SK-N-SH treated with all-trans-retinoic acid at 6 μM for 48 hours (cell line): ENCODE measurements around the gene LRRC14B.

Experiments used
- ATAC-seq: fragments of 200-7000 bp; cut with Tn5 transposase; 3 replicates; pipeline ENCODE4 v1.9.1; 2020; ENCODE audit warnings: mild to moderate bottlenecking, moderate library complexity
- ARNTL ChIP-seq: fragments of 450-650 bp; formaldehyde crosslinking; IDR thresholded peaks from 2 replicates; pipeline ENCODE4 v1.5.0; 2020; ENCODE audit warnings: low read depth, mild to moderate bottlenecking, moderate library complexity, borderline replicate concordance
- BACH2 ChIP-seq: fragments of 250-450 bp; sonication (Bioruptor Pico); IDR thresholded peaks from 2 replicates; pipeline ENCODE4 v1.9.0; 2021; ENCODE audit warnings: mild to moderate bottlenecking, borderline replicate concordance
- CSDC2 ChIP-seq: fragments of 250-450 bp; sonication (Bioruptor Pico); IDR thresholded peaks from 2 replicates; pipeline ENCODE4 v1.5.0; 2020; ENCODE audit warnings: mild to moderate bottlenecking, moderate library complexity
- GLIS3 ChIP-seq: fragments of 250-450 bp; sonication (Bioruptor Pico); IDR thresholded peaks from 2 replicates; pipeline ENCODE4 v1.5.0; 2020; ENCODE audit warnings: mild to moderate bottlenecking, moderate library complexity
- ISL1 ChIP-seq: fragments of 250-450 bp; sonication (Bioruptor Pico); IDR thresholded peaks from 2 replicates; pipeline ENCODE4 v2.1.2; 2022; ENCODE audit warnings: mild to moderate bottlenecking, moderate library complexity
- PPARA ChIP-seq: fragments of 250-450 bp; sonication (Bioruptor Pico); IDR thresholded peaks from 2 replicates; pipeline ENCODE4 v1.5.0; 2020; ENCODE audit warnings: mild to moderate bottlenecking, borderline replicate concordance
- RARB ChIP-seq: fragments of 250-450 bp; sonication (Bioruptor Pico); IDR thresholded peaks from 2 replicates; pipeline ENCODE4 v1.8.0; 2021; ENCODE audit warnings: mild to moderate bottlenecking, moderate library complexity
- SNAI2 ChIP-seq: fragments of 250-450 bp; sonication (Bioruptor Pico); IDR thresholded peaks from 2 replicates; pipeline ENCODE4 v1.5.0; 2020; ENCODE audit warnings: mild to moderate bottlenecking, moderate library complexity
- TCF4 ChIP-seq: fragments of 250-450 bp; sonication (Bioruptor Pico); IDR thresholded peaks from 2 replicates; pipeline ENCODE4 v1.8.0; 2021; ENCODE audit warnings: mild to moderate bottlenecking, moderate library complexity, borderline replicate concordance
- TOX ChIP-seq: fragments of 250-450 bp; sonication (Bioruptor Pico); IDR thresholded peaks from 2 replicates; pipeline ENCODE4 v1.8.0; 2021; ENCODE audit warnings: mild to moderate bottlenecking, moderate library complexity, borderline replicate concordance
- ZC3H10 ChIP-seq: fragments of 250-450 bp; sonication (Bioruptor Pico); IDR thresholded peaks from 2 replicates; pipeline ENCODE4 v1.5.1; 2021; ENCODE audit warnings: mild to moderate bottlenecking, moderate library complexity
- ZFP3 ChIP-seq: fragments of 250-450 bp; sonication (Bioruptor Pico); IDR thresholded peaks from 2 replicates; pipeline ENCODE4 v1.5.0; 2020; ENCODE audit warnings: mild to moderate bottlenecking, moderate library complexity
- ZFP30 ChIP-seq: fragments of 450-650 bp; formaldehyde crosslinking; IDR thresholded peaks from 2 replicates; pipeline ENCODE4 v1.5.0; 2022; ENCODE audit warnings: mild to moderate bottlenecking, moderate library complexity
- ZNF565 ChIP-seq: fragments of 450-650 bp; formaldehyde crosslinking; conservative IDR thresholded peaks from 2 replicates; pipeline ENCODE4 v1.5.0; 2020; ENCODE audit warnings: low read depth, mild to moderate bottlenecking, moderate library complexity
- ZNF70 ChIP-seq: fragments of 450-650 bp; formaldehyde crosslinking; IDR thresholded peaks from 2 replicates; pipeline ENCODE4 v1.5.0; 2020; ENCODE audit warnings: mild to moderate bottlenecking, moderate library complexity
- ZNF8 ChIP-seq: fragments of 450-650 bp; formaldehyde crosslinking; IDR thresholded peaks from 2 replicates; pipeline ENCODE4 v1.5.0; 2020; ENCODE audit warnings: mild to moderate bottlenecking, moderate library complexity
- TF ChIP-seq, protein P1 (sequence below): fragments of 250-450 bp; sonication (Bioruptor Pico); IDR thresholded peaks from 2 replicates; pipeline ENCODE4 v1.8.0; 2020; ENCODE audit warnings: mild to moderate bottlenecking, moderate library complexity, borderline replicate concordance
- TF ChIP-seq, protein P2 (sequence below): fragments of 250-450 bp; sonication (Bioruptor Pico); IDR thresholded peaks from 2 replicates; pipeline ENCODE4 v1.8.0; 2021; ENCODE audit warnings: low read depth, mild to moderate bottlenecking, moderate library complexity, borderline replicate concordance
- TF ChIP-seq, protein P3 (sequence below): fragments of 250-450 bp; sonication (Bioruptor Pico); IDR thresholded peaks from 2 replicates; pipeline ENCODE4 v1.5.0; 2020; ENCODE audit warnings: mild to moderate bottlenecking, moderate library complexity
- TF ChIP-seq, protein P4 (sequence below): fragments of 250-450 bp; sonication (Bioruptor Pico); IDR thresholded peaks from 2 replicates; pipeline ENCODE4 v1.5.1; 2020; ENCODE audit warnings: low read depth, mild to moderate bottlenecking, moderate library complexity

The LRRC14B gene

DNA sequence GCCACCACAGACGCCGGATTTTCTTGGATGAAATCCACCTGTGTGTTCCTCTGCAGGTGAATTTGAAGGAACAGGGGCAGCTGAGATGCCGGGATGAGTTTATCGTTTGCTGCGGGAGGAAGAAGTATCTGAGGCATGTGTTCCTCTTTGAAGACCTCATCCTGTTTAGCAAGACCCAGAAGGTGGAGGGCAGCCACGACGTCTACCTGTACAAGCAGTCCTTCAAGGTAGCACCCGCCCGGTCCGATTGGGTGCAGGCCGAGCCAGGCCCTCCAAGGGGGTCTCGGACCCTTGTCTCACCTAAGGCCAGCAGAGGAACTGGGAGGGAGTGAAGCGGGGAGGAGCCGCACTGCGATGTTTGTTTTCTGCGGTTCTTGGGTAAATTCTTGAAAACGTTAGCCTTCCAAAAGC is 18.4 kb upstream of the LRRC14B start (continued):
- TF ChIP-seq, protein P1, sequence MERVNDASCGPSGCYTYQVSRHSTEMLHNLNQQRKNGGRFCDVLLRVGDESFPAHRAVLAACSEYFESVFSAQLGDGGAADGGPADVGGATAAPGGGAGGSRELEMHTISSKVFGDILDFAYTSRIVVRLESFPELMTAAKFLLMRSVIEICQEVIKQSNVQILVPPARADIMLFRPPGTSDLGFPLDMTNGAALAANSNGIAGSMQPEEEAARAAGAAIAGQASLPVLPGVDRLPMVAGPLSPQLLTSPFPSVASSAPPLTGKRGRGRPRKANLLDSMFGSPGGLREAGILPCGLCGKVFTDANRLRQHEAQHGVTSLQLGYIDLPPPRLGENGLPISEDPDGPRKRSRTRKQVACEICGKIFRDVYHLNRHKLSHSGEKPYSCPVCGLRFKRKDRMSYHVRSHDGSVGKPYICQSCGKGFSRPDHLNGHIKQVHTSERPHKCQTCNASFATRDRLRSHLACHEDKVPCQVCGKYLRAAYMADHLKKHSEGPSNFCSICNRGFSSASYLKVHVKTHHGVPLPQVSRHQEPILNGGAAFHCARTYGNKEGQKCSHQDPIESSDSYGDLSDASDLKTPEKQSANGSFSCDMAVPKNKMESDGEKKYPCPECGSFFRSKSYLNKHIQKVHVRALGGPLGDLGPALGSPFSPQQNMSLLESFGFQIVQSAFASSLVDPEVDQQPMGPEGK (CRISPR knock-in tag), result no peak
- TF ChIP-seq ZNF565 (CRISPR knock-in tag) (no peak), ARNTL (CRISPR knock-in tag) (no peak)

DNA sequence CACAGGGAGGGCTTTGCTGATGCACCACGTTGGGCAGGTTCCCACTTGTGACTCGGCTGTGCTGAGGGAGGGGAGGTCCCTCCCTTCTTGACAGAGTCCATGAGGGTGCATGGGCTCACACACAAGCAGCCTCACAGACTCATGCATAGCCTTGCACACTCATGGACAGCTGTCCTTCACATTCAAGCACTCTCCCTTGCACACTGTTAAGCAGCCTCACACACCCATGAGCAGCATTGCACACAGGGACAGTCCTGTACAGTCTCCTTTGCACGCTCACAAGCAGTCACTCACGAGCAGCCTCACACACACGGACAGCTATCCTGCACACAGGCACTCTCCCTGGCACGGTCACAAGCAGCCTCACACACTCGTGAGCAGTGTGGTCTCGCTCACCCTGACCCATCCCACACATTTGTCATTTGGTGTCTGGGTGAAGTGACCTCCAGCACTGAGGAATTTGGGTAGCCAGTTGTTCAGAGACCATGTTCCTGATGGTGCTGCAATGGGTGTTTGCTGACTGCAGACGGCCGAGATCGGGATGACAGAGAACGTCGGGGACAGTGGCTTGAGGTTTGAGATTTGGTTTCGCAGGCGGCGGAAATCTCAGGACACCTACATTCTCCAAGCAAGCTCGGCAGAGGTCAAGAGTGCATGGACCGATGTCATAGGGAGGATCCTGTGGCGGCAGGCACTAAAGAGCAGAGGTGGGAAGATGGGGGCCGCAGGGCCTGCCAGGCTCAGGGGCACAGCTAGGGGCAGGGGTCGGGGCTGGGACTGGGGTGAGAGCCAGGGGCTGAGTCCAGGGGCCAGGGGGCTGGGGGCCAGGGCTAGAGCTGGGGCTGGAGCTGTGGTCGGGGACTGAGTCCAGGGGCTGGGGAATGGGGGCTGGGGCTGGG is 17.7 kb upstream of the LRRC14B start:
- no peak; the same call in 2 of the 3 replicates for ATAC-seq

DNA sequence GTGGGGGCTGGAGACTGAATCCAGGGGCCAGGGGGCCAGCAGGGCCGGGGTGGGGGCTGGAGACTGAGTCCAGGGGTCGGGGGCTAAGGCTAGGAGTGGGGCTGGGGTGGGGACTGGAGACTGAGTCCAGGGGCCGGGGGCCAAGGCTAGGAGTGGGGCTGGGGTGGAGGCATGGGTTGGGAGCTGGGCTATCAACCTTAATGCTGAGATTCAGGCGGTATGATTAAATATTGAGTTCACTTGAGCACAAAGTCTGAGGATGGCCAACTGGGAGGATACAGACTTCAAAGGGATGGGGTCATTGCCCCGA is 17.0 kb upstream of the LRRC14B start:
- no peak for ATAC-seq

More for the DNA sequence above, 17.7 kb upstream of the LRRC14B start:
- TF ChIP-seq, protein P2, sequence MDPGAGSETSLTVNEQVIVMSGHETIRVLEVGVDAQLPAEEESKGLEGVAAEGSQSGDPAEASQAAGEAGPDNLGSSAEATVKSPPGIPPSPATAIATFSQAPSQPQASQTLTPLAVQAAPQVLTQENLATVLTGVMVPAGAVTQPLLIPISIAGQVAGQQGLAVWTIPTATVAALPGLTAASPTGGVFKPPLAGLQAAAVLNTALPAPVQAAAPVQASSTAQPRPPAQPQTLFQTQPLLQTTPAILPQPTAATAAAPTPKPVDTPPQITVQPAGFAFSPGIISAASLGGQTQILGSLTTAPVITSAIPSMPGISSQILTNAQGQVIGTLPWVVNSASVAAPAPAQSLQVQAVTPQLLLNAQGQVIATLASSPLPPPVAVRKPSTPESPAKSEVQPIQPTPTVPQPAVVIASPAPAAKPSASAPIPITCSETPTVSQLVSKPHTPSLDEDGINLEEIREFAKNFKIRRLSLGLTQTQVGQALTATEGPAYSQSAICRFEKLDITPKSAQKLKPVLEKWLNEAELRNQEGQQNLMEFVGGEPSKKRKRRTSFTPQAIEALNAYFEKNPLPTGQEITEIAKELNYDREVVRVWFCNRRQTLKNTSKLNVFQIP (CRISPR knock-in tag), result no peak
- TF ChIP-seq RARB (no peak), TCF4 (CRISPR knock-in tag) (no peak), GLIS3 (CRISPR knock-in tag) (no peak), ARNTL (CRISPR knock-in tag) (no peak)
- TF ChIP-seq, protein P1 (CRISPR knock-in tag), result no peak

DNA sequence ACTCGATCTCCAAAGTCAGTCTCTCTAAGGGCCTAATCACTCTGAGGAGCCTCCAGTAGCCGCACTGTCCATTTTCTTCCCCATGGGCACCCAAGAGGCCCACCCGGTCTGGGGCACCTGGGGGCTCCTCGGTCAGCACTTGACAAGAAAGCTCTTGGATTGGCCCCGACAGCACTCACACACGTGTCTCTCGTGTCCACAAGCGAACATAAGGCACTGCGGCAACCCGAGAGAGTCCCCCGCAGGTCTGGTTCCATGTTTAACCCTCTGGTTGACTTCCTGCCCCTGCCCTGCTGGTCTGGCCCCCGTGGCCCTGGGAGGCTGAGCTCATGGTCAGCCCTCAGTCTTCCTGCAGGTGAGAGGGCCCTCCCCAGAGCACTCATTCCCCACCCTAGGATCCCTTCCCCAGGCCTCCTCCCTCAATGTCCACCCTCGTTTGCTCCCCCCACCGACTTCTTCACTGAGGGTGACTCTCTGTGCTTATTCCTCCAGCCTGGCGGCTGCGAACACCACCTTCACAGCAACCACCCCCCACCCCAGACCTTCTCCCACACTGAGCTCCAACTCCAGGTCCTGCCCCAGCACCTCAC is 16.3 kb upstream of the LRRC14B start:
- TF ChIP-seq ZFP3 (no peak), CSDC2 (CRISPR knock-in tag) (no peak), ZFP30 (CRISPR knock-in tag) (no peak), TCF4 (CRISPR knock-in tag) (no peak), ARNTL (CRISPR knock-in tag) (no peak), ZNF70 (no peak), BACH2 (CRISPR knock-in tag) (no peak), ZNF8 (CRISPR knock-in tag) (no peak), RARB (no peak), GLIS3 (CRISPR knock-in tag) (no peak), ISL1 (CRISPR knock-in tag) (no peak), PPARA (CRISPR knock-in tag) (no peak)
- TF ChIP-seq, protein P1 (CRISPR knock-in tag), result no peak
- TF ChIP-seq, protein P2 (CRISPR knock-in tag), result no peak
- TF ChIP-seq, protein P3, sequence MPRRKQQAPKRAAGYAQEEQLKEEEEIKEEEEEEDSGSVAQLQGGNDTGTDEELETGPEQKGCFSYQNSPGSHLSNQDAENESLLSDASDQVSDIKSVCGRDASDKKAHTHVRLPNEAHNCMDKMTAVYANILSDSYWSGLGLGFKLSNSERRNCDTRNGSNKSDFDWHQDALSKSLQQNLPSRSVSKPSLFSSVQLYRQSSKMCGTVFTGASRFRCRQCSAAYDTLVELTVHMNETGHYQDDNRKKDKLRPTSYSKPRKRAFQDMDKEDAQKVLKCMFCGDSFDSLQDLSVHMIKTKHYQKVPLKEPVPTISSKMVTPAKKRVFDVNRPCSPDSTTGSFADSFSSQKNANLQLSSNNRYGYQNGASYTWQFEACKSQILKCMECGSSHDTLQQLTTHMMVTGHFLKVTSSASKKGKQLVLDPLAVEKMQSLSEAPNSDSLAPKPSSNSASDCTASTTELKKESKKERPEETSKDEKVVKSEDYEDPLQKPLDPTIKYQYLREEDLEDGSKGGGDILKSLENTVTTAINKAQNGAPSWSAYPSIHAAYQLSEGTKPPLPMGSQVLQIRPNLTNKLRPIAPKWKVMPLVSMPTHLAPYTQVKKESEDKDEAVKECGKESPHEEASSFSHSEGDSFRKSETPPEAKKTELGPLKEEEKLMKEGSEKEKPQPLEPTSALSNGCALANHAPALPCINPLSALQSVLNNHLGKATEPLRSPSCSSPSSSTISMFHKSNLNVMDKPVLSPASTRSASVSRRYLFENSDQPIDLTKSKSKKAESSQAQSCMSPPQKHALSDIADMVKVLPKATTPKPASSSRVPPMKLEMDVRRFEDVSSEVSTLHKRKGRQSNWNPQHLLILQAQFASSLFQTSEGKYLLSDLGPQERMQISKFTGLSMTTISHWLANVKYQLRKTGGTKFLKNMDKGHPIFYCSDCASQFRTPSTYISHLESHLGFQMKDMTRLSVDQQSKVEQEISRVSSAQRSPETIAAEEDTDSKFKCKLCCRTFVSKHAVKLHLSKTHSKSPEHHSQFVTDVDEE (CRISPR knock-in tag), result no peak

More for the DNA sequence above, 17.0 kb upstream of the LRRC14B start:
- TF ChIP-seq PPARA (CRISPR knock-in tag) (no peak), ZC3H10 (CRISPR knock-in tag) (no peak), SNAI2 (CRISPR knock-in tag) (no peak), ZFP3 (no peak), TOX (CRISPR knock-in tag) (no peak), ZNF70 (no peak), ZFP30 (CRISPR knock-in tag) (no peak), BACH2 (CRISPR knock-in tag) (no peak)
- TF ChIP-seq, protein P4, sequence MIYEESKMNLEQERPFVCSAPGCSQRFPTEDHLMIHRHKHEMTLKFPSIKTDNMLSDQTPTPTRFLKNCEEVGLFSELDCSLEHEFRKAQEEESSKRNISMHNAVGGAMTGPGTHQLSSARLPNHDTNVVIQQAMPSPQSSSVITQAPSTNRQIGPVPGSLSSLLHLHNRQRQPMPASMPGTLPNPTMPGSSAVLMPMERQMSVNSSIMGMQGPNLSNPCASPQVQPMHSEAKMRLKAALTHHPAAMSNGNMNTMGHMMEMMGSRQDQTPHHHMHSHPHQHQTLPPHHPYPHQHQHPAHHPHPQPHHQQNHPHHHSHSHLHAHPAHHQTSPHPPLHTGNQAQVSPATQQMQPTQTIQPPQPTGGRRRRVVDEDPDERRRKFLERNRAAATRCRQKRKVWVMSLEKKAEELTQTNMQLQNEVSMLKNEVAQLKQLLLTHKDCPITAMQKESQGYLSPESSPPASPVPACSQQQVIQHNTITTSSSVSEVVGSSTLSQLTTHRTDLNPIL (CRISPR knock-in tag), result no peak

More for the DNA sequence above, 16.3 kb upstream of the LRRC14B start:
- ATAC-seq, result no peak
